Activated naive CD4-positive, alpha-beta T cell treated with anti-CD3 and anti-CD28 coated beads, Interleukin-2, amount 50 U/mL, for 24 hours (primary cell): ENCODE measurements around the gene NFKB1.
A peak's percentile ranks its signal among the peaks of the same experiment; 100 is the strongest.
"Not testable (repeated sequence)": the region's sequence is repeated elsewhere in the genome, so short reads cannot be mapped to it uniquely, and the experiment has no call there.

Experiments used
- H3K27ac Mint-ChIP-seq: one replicate; pipeline ENCODE4 v1.8.0; 2021; ENCODE audit warnings: mild to moderate bottlenecking, mixed read lengths
- H3K27me3 Mint-ChIP-seq: one replicate; pipeline ENCODE4 v1.8.0; 2021; ENCODE audit warnings: mixed read lengths
- H3K36me3 Mint-ChIP-seq: one replicate; pipeline ENCODE4 v1.8.0; 2021; ENCODE audit warnings: mixed read lengths
- H3K4me1 Mint-ChIP-seq: one replicate; pipeline ENCODE4 v1.8.0; 2021; ENCODE audit warnings: mixed read lengths
- H3K4me3 Mint-ChIP-seq: one replicate; pipeline ENCODE4 v1.8.0; 2021; ENCODE audit warnings: mild to moderate bottlenecking, mixed read lengths
- H3K9me3 Mint-ChIP-seq: one replicate; pipeline ENCODE4 v1.8.0; 2021; ENCODE audit warnings: mixed read lengths

NFKB1 gene

GRCh38 chr4:102560571-102561341 is 59.6 kb downstream of the NFKB1 start:
- Mint-ChIP-seq H3K36me3 (peaks cover 38% of the 10 kb centered on the region), H3K27ac (peak overlapping the region; percentile 96), H3K27me3 (no peaks in the 10 kb centered on the region), H3K9me3 (no peaks in the 10 kb centered on the region), H3K4me1 (peaks cover 54% of the 10 kb centered on the region), H3K4me3 (peak overlapping the region; percentile 80)

GRCh38 chr4:102563000-102563399 is 61.8 kb downstream of the NFKB1 start:
- H3K4me1 Mint-ChIP-seq = peaks cover 76% of the 10 kb centered on the region
- H3K4me3 Mint-ChIP-seq = no peak overlapping the region
- H3K36me3 Mint-ChIP-seq = peaks cover 44% of the 10 kb centered on the region

DNA sequence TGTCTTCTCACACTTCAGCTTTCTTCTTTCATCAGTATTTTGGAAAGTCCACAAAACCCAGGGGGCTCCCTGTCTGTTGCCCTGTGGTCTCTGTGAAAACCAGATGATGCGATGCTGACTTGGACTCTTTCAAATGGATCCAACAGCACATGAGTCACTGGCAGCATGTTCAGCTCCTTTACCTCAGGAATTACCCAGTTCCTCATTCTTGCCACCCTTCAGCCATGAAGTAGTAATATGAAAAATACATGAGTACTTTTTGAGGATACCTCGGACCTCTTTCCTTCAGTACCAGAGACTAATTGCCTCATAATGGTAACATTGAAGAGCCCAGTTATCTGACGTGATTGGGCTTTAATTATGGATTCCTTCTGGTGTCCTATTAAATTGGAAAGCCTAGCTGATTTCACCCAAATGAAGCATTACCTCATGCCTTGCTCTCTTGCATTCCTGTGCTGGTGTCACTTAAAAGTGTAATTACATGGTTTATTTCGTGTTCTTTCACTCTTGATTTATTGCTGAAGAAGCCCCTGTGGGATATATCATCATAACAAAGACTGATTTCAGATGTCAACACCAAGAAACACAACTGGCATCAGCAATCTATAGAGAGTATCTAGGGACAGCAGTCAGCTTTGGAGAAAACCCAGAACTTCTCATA is 63.4 kb downstream of the NFKB1 start:
- Mint-ChIP-seq H3K27ac (peak overlapping the region; percentile 92), H3K36me3 (peaks cover 48% of the 10 kb centered on the region), H3K27me3 (no peaks in the 10 kb centered on the region), H3K9me3 (no peaks in the 10 kb centered on the region), H3K4me1 (peaks cover 89% of the 10 kb centered on the region), H3K4me3 (peak overlapping the region; percentile 60)

More at GRCh38 chr4:102563000-102563399, 61.8 kb downstream of the NFKB1 start:
- Mint-ChIP-seq H3K27ac (peak overlapping the region; percentile 51), H3K27me3 (no peaks in the 10 kb centered on the region), H3K9me3 (no peaks in the 10 kb centered on the region)

- Mint-ChIP-seq H3K36me3 (peaks cover 49% of the 10 kb centered on the region), H3K27ac (peak overlapping the region; percentile 85), H3K9me3 (no peaks in the 10 kb centered on the region), H3K27me3 (no peaks in the 10 kb centered on the region), H3K4me3 (no peak overlapping the region), H3K4me1 (peaks cover 80% of the 10 kb centered on the region)
Observed at GRCh38 chr4:102565696-102566095, 64.5 kb downstream of the NFKB1 start.

GRCh38 chr4:102566426-102566825 is 65.3 kb downstream of the NFKB1 start:
- Mint-ChIP-seq H3K4me3 (no peak overlapping the region), H3K27ac (peak overlapping the region; percentile 85), H3K36me3 (peaks cover 48% of the 10 kb centered on the region), H3K27me3 (no peaks in the 10 kb centered on the region), H3K9me3 (no peaks in the 10 kb centered on the region), H3K4me1 (peaks cover 73% of the 10 kb centered on the region)

DNA sequence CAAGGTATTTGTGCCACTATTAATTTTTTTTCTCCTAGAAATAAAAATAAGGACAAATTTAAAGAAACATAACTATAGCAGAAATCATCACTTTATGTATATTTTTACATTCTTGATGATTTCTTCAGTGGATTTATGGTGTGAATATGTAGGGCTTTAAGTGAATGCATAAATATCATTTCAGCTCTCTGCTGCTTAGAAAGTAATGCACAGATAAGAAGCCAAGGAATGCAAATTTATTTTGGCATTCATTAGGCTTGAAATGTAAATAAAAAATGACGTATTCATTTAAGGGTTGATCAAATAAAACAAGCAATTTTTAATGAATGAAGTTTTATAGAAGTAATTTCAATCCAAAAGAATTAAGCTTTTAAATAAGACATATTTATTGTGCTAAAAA is 66.3 kb downstream of the NFKB1 start:
- peaks cover 46% of the 10 kb centered on the region for H3K36me3 Mint-ChIP-seq
- H3K27me3 Mint-ChIP-seq = no peaks in the 10 kb centered on the region
- peak overlapping the region; percentile 35 for H3K27ac Mint-ChIP-seq
- peaks cover 71% of the 10 kb centered on the region for H3K4me1 Mint-ChIP-seq
- no peaks in the 10 kb centered on the region for H3K9me3 Mint-ChIP-seq
- no peak overlapping the region for H3K4me3 Mint-ChIP-seq

- no peak overlapping the region for H3K4me3 Mint-ChIP-seq
- H3K27ac Mint-ChIP-seq = no peak overlapping the region
- peaks cover 76% of the 10 kb centered on the region for H3K4me1 Mint-ChIP-seq
- no peaks in the 10 kb centered on the region for H3K9me3 Mint-ChIP-seq
- peaks cover 48% of the 10 kb centered on the region for H3K36me3 Mint-ChIP-seq
- no peaks in the 10 kb centered on the region for H3K27me3 Mint-ChIP-seq
Observed at GRCh38 chr4:102569200-102569599, 68.0 kb downstream of the NFKB1 start.

GRCh38 chr4:102570211-102570610 is 69.1 kb downstream of the NFKB1 start:
- peaks cover 43% of the 10 kb centered on the region for H3K36me3 Mint-ChIP-seq
- H3K4me1 Mint-ChIP-seq = peaks cover 76% of the 10 kb centered on the region
- not testable (repeated sequence) for H3K4me3 Mint-ChIP-seq, H3K27me3 Mint-ChIP-seq, H3K9me3 Mint-ChIP-seq, H3K27ac Mint-ChIP-seq

DNA sequence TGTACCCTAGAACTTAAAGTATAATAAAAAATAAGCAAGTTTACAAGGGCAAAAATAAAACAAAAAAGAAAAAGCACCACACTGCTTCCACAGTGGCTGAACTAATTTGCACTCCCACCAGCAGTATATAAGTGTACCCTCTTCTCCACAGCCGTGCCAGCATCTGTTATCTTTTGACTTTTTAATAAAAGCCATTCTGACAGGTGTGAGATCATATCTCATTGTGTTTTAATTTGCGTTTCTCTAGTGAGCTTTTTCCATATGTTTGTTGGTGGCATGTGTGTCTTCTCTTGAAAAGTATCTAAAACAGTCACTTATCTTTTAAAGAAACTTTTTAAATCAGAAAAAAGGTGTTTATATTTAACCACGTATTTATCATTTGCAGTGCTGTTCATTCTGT is 71.3 kb downstream of the NFKB1 start:
- H3K36me3 Mint-ChIP-seq = peaks cover 49% of the 10 kb centered on the region
- no peak overlapping the region for H3K4me3 Mint-ChIP-seq
- H3K27ac Mint-ChIP-seq = peak overlapping the region; percentile 57
- H3K4me1 Mint-ChIP-seq = peaks cover 75% of the 10 kb centered on the region
- no peaks in the 10 kb centered on the region for H3K27me3 Mint-ChIP-seq
- no peaks in the 10 kb centered on the region for H3K9me3 Mint-ChIP-seq

DNA sequence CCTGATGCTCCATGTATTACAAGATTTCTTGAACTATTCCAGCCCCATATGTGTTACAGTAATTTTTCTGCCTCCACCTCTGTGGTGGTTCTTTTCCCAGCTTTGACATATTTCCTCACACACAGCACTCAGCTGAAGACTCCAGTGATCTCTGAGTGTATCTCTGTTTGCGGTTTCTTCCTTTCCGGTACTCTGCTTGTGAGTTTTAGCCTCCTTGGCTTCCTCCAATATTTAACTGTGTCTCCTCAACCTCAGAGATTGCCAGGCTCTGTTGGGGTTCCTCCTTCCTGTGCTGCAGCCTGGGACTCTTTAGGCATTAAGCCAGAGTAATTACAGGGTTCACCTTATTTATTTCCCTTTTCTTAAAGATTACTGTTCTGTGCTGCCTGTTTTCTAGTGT is 73.2 kb downstream of the NFKB1 start:
- no peaks in the 10 kb centered on the region for H3K27me3 Mint-ChIP-seq
- H3K4me1 Mint-ChIP-seq = peaks cover 77% of the 10 kb centered on the region
- H3K27ac Mint-ChIP-seq = peak overlapping the region; percentile 67
- H3K36me3 Mint-ChIP-seq = peaks cover 50% of the 10 kb centered on the region
- peaks cover 5% of the 10 kb centered on the region for H3K9me3 Mint-ChIP-seq
- H3K4me3 Mint-ChIP-seq = peak overlapping the region; percentile 71

DNA sequence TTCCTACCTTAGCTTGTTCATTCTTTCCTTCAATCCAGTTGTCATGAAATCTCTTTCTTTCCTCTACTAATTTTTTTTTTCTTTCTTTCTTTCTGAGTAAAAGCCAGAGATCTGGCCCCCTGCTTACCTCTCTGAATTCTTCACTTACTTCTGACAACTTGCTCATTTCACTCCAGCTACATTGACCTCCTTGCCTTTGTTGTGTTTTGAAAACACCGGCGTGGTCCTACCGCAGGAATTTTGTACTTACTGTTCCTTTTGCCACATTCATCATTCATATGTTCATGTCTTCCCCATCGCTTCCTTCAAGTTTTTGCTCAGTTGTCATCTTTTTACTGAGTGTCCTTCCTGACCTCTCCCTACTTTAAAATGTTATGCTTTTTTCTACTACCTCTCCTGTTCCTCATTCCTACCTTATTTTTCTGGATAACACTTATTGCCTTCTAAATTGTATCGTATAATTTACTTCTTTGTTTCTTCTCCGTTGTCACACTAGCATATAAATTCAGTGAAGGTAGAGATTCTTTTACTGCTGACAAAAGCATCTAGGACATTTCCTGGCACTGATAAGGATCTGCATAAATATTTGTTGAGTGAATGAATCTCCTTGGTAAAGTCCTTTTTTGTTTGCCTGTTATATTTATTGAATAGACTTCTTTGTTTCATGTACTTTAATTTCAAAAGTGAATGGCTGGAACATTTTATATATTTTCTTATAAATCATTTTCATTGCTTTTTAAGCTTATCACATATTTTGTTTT is 74.4 kb downstream of the NFKB1 start:
- Mint-ChIP-seq H3K27ac (peak overlapping the region; percentile 32), H3K4me3 (peak overlapping the region; percentile 56), H3K27me3 (no peaks in the 10 kb centered on the region), H3K9me3 (peaks cover 5% of the 10 kb centered on the region), H3K36me3 (peaks cover 52% of the 10 kb centered on the region), H3K4me1 (peaks cover 89% of the 10 kb centered on the region)

DNA sequence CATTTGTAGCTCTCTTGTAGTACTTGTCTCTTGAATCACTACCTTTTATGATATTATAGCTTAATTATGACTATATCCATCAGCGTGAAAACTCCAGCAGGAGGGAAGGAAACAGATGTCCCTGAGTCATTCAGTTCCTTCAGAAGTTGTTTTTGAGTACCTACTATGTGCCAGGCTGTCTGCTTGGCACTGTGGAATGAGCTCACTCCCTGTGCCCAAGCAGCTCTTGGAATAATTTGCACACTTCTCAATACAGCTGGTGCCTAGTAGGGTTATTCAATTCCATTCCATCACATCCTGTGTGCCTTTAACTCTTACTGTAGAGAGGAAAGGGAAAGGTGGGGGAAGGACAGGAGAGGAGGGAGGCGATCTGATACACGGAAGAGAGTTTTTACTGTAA is 77.1 kb downstream of the NFKB1 start:
- Mint-ChIP-seq H3K36me3 (peaks cover 50% of the 10 kb centered on the region), H3K27ac (peak overlapping the region; percentile 90)

GRCh38 chr4:102578819-102579218 is 77.7 kb downstream of the NFKB1 start:
- peak overlapping the region; percentile 90 for H3K27ac Mint-ChIP-seq

More for the DNA sequence above, 77.1 kb downstream of the NFKB1 start:
- Mint-ChIP-seq H3K4me3 (no peak overlapping the region), H3K27me3 (no peaks in the 10 kb centered on the region), H3K4me1 (peaks cover 87% of the 10 kb centered on the region), H3K9me3 (peaks cover 5% of the 10 kb centered on the region)

GRCh38 chr4:102579794-102580462 is 78.8 kb downstream of the NFKB1 start:
- Mint-ChIP-seq H3K4me1 (peaks cover 84% of the 10 kb centered on the region), H3K27me3 (no peaks in the 10 kb centered on the region), H3K36me3 (peaks cover 53% of the 10 kb centered on the region), H3K27ac (peak overlapping the region; percentile 74), H3K4me3 (peak overlapping the region; percentile 4), H3K9me3 (peaks cover 5% of the 10 kb centered on the region)

More at GRCh38 chr4:102578819-102579218, 77.7 kb downstream of the NFKB1 start:
- Mint-ChIP-seq H3K4me1 (peaks cover 87% of the 10 kb centered on the region), H3K4me3 (no peak overlapping the region), H3K36me3 (peaks cover 49% of the 10 kb centered on the region), H3K9me3 (peaks cover 5% of the 10 kb centered on the region), H3K27me3 (no peaks in the 10 kb centered on the region)

DNA sequence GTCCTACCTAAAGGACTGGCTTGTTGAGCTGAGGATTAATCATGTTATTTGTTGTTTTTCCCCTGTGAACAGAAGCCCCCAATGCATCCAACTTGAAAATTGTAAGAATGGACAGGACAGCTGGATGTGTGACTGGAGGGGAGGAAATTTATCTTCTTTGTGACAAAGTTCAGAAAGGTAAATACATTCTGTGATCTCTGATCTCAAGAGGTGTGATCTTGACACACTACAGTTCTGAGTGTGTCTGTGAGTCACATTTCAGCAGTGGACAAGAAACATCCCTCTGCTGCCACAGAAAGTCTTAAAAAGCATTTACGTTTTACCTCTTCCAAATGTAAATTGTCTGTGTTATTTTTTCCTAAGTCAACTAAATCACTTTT is 79.3 kb downstream of the NFKB1 start:
- Mint-ChIP-seq H3K4me1 (peaks cover 84% of the 10 kb centered on the region), H3K36me3 (peaks cover 53% of the 10 kb centered on the region), H3K9me3 (peaks cover 5% of the 10 kb centered on the region), H3K4me3 (peak overlapping the region; percentile 4), H3K27me3 (no peaks in the 10 kb centered on the region), H3K27ac (peak overlapping the region; percentile 74)
